HepG2 (cell line): ENCODE data around the gene TMEM129. TPM values are rescaled to one million over a fixed set of nuclear protein-coding genes. Genes with fewer than 3 reads are reported as not detected.

Source experiments
- CEBPG ChIP-seq: IDR thresholded peaks from 2 replicates; pipeline ENCODE4 v1.6.1; 2016
- CENPT ChIP-seq: sonication (generic); formaldehyde crosslinking; IDR thresholded peaks from 2 replicates; pipeline ENCODE4 v1.8.0; 2022; ENCODE audit warnings: low read depth, mild to moderate bottlenecking, moderate library complexity, missing genetic modification reagents
- ERF ChIP-seq: IDR thresholded peaks from 2 replicates; pipeline ENCODE4 v1.6.1; 2018; ENCODE audit warnings: missing biosample characterization, missing genetic modification reagents
- FLYWCH1 ChIP-seq: sonication (generic); formaldehyde crosslinking; IDR thresholded peaks from 2 replicates; pipeline ENCODE4 v1.8.1; 2023; ENCODE audit warnings: mild to moderate bottlenecking, missing genetic modification reagents
- GATAD1 ChIP-seq: IDR thresholded peaks from 2 replicates; pipeline ENCODE4 v1.6.1; 2016; ENCODE audit warnings: missing genetic modification reagents, missing compliant biosample characterization
- KAT2B ChIP-seq: fragments of 150-350 bp; IDR thresholded peaks from 2 replicates; pipeline ENCODE4 v1.6.1; 2014; ENCODE audit warnings: low read depth, low read length, borderline replicate concordance
- KLF12 ChIP-seq: sonication (generic); formaldehyde crosslinking; IDR thresholded peaks from 2 replicates; pipeline ENCODE4 v1.4.0; 2020; ENCODE audit warnings: missing genetic modification reagents, borderline replicate concordance
- MTA1 ChIP-seq: sonication (generic); formaldehyde crosslinking; IDR thresholded peaks from 2 replicates; pipeline ENCODE4 v1.4.0; 2020; ENCODE audit warnings: missing genetic modification reagents, mild to moderate bottlenecking, borderline replicate concordance
- SNAI1 ChIP-seq: sonication (generic); formaldehyde crosslinking; IDR thresholded peaks from 2 replicates; pipeline ENCODE4 v1.5.0; 2020; ENCODE audit warnings: mild to moderate bottlenecking, missing genetic modification reagents, borderline replicate concordance
- XRCC5 ChIP-seq: fragments of 200-400 bp; formaldehyde crosslinking; optimal IDR thresholded peaks from 2 replicates; pipeline ENCODE3; 2017; ENCODE audit warnings: mild to moderate bottlenecking, low read length
- ZFP62 ChIP-seq: sonication (generic); formaldehyde crosslinking; IDR thresholded peaks from 2 replicates; pipeline ENCODE4 v1.4.0; 2020; ENCODE audit warnings: missing genetic modification reagents
- ZFP90 ChIP-seq: sonication (generic); formaldehyde crosslinking; IDR thresholded peaks from 2 replicates; pipeline ENCODE4 v1.8.0; 2022; ENCODE audit warnings: missing genetic modification reagents, mild to moderate bottlenecking, inconsistent platforms, borderline replicate concordance
- ZKSCAN5 ChIP-seq: sonication (generic); formaldehyde crosslinking; IDR thresholded peaks from 2 replicates; pipeline ENCODE4 v1.5.1; 2020; ENCODE audit warnings: mild to moderate bottlenecking, missing genetic modification reagents
- ZNF557 ChIP-seq: sonication (generic); formaldehyde crosslinking; IDR thresholded peaks from 2 replicates; pipeline ENCODE4 v1.4.0; 2020; ENCODE audit warnings: missing genetic modification reagents
- ZNF891 ChIP-seq: sonication (generic); formaldehyde crosslinking; IDR thresholded peaks from 2 replicates; pipeline ENCODE4 v1.5.0; 2020; ENCODE audit warnings: mild to moderate bottlenecking, missing genetic modification reagents
- polyA plus RNA-seq, 8 experiments: library from polyadenylated mRNA; depleted of rRNA in 3 of 8; stranded (reverse) in 7 of 8; unstranded in 1 of 8; fragments of >200 nt; fragmentation: Illumina TruSeq in 4 of 8; extraction: Trizol in 4 of 8; gene quantifications; 2 replicates each; pipeline versions ENCODE4 v1.2.1 to v1.2.3, GENCODE V29; 2011 to 2016; ENCODE audit warnings: low read depth in 4 of 8, missing spikeins in 1 of 8, mixed read lengths in 1 of 8; ENCODE audit not compliant: insufficient read depth in 1 of 8
- total RNA-seq, 5 experiments: library from RNA; depleted of rRNA; stranded (reverse); fragments of >200 nt; fragmentation: Illumina TruSeq; extraction: Trizol; gene quantifications; 2 replicates each; pipeline ENCODE4 v1.2.3, GENCODE V29; 2016; ENCODE audit warnings: low read depth in 1 of 5
- TF ChIP-seq, protein P1 (sequence below): sonication (generic); formaldehyde crosslinking; IDR thresholded peaks from 2 replicates; pipeline ENCODE4 v1.8.0; 2022; ENCODE audit warnings: missing genetic modification reagents, mild to moderate bottlenecking, inconsistent platforms, borderline replicate concordance
- TF ChIP-seq, protein P2 (sequence below): sonication (generic); formaldehyde crosslinking; IDR thresholded peaks from 2 replicates; pipeline ENCODE4 v1.8.1; 2023; ENCODE audit warnings: mild to moderate bottlenecking, missing genetic modification reagents
- TF ChIP-seq, protein P3 (sequence below): sonication (generic); formaldehyde crosslinking; conservative IDR thresholded peaks from 2 replicates; pipeline ENCODE4 v1.4.0; 2020; ENCODE audit warnings: mild to moderate bottlenecking, missing genetic modification reagents, moderate library complexity
- TF ChIP-seq, protein P4 (sequence below): sonication (generic); formaldehyde crosslinking; IDR thresholded peaks from 2 replicates; pipeline ENCODE4 v1.5.0; 2020; ENCODE audit warnings: mild to moderate bottlenecking, missing genetic modification reagents
- TF ChIP-seq, protein P5 (sequence below): sonication (generic); formaldehyde crosslinking; IDR thresholded peaks from 2 replicates; pipeline ENCODE4 v1.5.1; 2020; ENCODE audit warnings: missing genetic modification reagents, mild to moderate bottlenecking, borderline replicate concordance

TMEM129 gene
- total and polyA plus RNA-seq, 2 of the 13 experiments (the other 11 are each of a cell fraction or from before 2014, with no cell fraction given) = 19.0 to 25.8 TPM

DNA sequence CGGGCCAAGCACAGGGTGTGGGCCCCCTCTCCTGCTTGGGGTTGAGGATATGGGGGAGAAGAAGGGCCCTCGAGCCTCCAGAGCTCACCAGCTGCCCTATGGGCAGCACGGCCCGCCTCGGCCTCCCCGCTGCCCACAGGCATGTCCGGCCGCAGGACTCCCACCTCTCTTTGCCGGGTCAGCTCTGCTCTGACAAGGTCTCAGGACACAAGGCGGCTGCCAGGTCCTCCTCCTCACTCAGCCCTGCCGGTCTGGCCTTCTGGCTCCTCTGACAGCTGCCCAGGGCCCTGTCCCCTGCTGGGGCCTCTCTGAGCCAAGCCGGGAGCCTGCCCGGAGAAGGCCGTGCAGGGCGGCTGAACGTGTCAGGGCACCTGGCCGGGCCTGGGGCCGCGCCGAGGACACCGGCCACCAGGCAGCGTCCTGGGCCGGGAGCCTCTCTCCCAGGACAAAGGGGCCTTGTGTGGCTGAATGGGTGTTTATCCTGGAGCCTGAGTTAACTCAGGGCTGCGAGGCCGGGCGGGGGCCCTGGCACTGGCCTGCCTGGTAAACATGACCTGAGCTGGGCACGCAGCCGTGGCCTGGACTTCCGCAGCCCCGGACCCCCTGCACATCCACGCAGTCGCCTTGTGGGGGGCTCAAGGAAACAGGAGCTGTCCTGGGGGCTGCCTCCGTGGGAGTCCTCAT is 25.9 kb upstream of the TMEM129 start (continued):
- TF ChIP-seq KLF12 (CRISPR knock-in tag) (0 out of 2 replicates have a peak, but pooled peaks have one; percentile 67), ZNF557 (CRISPR knock-in tag) (0 out of 2 replicates have a peak, but pooled peaks have one; percentile 57), MTA1 (CRISPR knock-in tag) (peak; percentile 50; the same call in 1 of the 2 replicates), SNAI1 (CRISPR knock-in tag) (0 out of 2 replicates have a peak, but pooled peaks have one; percentile 58), XRCC5 (peak; percentile 87), ZFP62 (CRISPR knock-in tag) (no peak), KAT2B (no peak), ZNF891 (CRISPR knock-in tag) (0 out of 2 replicates have a peak, but pooled peaks have one; percentile 9), FLYWCH1 (CRISPR knock-in tag) (no peak), ERF (CRISPR knock-in tag) (no peak; the same call in none of the 2 replicates), ZFP90 (CRISPR knock-in tag) (peak; percentile 93), ZKSCAN5 (no peak), CENPT (no peak), GATAD1 (peak; percentile 39), CEBPG (CRISPR knock-in tag) (no peak)
- TF ChIP-seq, protein P1, sequence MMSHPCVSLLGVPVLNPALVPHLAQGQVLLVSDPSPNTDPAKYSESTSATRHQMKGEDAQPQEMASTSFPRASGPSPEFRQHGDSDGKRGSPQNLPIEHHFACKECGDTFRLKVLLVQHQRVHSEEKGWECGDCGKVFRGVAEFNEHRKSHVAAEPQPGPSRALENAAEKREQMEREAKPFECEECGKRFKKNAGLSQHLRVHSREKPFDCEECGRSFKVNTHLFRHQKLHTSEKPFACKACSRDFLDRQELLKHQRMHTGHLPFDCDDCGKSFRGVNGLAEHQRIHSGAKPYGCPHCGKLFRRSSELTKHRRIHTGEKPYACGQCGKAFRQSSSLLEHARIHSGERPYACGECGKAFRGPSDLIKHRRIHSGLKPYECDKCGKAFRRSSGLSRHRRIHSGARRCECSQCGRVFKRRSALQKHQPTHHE (CRISPR knock-in tag) = 0 out of 2 replicates have a peak, but pooled peaks have one; percentile 16
- TF ChIP-seq, protein P2, sequence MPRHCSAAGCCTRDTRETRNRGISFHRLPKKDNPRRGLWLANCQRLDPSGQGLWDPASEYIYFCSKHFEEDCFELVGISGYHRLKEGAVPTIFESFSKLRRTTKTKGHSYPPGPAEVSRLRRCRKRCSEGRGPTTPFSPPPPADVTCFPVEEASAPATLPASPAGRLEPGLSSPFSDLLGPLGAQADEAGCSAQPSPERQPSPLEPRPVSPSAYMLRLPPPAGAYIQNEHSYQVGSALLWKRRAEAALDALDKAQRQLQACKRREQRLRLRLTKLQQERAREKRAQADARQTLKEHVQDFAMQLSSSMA (CRISPR knock-in tag) = no peak
- TF ChIP-seq, protein P3, sequence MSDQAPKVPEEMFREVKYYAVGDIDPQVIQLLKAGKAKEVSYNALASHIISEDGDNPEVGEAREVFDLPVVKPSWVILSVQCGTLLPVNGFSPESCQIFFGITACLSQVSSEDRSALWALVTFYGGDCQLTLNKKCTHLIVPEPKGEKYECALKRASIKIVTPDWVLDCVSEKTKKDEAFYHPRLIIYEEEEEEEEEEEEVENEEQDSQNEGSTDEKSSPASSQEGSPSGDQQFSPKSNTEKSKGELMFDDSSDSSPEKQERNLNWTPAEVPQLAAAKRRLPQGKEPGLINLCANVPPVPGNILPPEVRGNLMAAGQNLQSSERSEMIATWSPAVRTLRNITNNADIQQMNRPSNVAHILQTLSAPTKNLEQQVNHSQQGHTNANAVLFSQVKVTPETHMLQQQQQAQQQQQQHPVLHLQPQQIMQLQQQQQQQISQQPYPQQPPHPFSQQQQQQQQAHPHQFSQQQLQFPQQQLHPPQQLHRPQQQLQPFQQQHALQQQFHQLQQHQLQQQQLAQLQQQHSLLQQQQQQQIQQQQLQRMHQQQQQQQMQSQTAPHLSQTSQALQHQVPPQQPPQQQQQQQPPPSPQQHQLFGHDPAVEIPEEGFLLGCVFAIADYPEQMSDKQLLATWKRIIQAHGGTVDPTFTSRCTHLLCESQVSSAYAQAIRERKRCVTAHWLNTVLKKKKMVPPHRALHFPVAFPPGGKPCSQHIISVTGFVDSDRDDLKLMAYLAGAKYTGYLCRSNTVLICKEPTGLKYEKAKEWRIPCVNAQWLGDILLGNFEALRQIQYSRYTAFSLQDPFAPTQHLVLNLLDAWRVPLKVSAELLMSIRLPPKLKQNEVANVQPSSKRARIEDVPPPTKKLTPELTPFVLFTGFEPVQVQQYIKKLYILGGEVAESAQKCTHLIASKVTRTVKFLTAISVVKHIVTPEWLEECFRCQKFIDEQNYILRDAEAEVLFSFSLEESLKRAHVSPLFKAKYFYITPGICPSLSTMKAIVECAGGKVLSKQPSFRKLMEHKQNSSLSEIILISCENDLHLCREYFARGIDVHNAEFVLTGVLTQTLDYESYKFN (CRISPR knock-in tag) = peak; percentile 86
- TF ChIP-seq, protein P4, sequence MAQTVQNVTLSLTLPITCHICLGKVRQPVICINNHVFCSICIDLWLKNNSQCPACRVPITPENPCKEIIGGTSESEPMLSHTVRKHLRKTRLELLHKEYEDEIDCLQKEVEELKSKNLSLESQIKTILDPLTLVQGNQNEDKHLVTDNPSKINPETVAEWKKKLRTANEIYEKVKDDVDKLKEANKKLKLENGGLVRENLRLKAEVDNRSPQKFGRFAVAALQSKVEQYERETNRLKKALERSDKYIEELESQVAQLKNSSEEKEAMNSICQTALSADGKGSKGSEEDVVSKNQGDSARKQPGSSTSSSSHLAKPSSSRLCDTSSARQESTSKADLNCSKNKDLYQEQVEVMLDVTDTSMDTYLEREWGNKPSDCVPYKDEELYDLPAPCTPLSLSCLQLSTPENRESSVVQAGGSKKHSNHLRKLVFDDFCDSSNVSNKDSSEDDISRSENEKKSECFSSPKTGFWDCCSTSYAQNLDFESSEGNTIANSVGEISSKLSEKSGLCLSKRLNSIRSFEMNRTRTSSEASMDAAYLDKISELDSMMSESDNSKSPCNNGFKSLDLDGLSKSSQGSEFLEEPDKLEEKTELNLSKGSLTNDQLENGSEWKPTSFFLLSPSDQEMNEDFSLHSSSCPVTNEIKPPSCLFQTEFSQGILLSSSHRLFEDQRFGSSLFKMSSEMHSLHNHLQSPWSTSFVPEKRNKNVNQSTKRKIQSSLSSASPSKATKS (CRISPR knock-in tag) = no peak; the same call in 1 of the 2 replicates
- TF ChIP-seq, protein P5, sequence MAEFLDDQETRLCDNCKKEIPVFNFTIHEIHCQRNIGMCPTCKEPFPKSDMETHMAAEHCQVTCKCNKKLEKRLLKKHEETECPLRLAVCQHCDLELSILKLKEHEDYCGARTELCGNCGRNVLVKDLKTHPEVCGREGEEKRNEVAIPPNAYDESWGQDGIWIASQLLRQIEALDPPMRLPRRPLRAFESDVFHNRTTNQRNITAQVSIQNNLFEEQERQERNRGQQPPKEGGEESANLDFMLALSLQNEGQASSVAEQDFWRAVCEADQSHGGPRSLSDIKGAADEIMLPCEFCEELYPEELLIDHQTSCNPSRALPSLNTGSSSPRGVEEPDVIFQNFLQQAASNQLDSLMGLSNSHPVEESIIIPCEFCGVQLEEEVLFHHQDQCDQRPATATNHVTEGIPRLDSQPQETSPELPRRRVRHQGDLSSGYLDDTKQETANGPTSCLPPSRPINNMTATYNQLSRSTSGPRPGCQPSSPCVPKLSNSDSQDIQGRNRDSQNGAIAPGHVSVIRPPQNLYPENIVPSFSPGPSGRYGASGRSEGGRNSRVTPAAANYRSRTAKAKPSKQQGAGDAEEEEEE = 0 out of 2 replicates have a peak, but pooled peaks have one; percentile 18
- TF ChIP-seq, all 625 proteins: peak for 244
